ENCODE measurements around the gene C22orf39. TPM values are rescaled to one million over a fixed set of nuclear protein-coding genes. Genes with fewer than 3 reads are reported as not detected.

The C22orf39 gene
- total RNA-seq, 6 donors from 2014 or later = 29.1 to 48.6 (median 43.6) TPM

DNA sequence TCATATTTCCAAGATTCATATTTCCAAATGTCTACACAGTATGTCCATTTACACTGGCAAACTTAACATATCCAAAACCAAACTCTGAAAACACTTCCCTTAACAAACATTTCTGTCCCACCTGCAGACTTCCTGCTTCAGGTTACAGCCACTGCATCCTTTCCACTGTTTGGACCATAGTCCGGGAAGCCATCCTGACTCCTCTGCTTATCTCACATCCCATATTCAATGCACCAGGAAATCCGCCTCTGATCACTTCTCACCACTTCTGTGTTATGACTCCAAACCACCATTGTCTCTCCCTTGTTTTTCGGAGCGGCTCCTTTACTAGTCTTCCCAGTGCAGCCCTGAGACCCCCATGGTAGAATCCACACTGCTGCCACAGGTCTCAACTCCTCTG lies 46.0 kb downstream of the C22orf39 start:
- DNase-seq = no peak
- Histone ChIP-seq H3K27me3 (no peaks in the 10 kb centered on the region), H3K4me1 (no peaks in the 10 kb centered on the region), H3K36me3 (peaks cover 15 to 80% (median 45%) of the 10 kb centered on the region in 4 donors), H3K9me3 (no peaks in the 10 kb centered on the region), H3K4me3 (no peak overlapping the region), H3K27ac (no peak overlapping the region)
- TF ChIP-seq EP300 (IDR thresholded peaks at IDR 0.05) = no peak
- TF ChIP-seq POLR2AphosphoS5 (IDR thresholded peaks at IDR 0.05) = no peak
- TF ChIP-seq, protein P1, sequence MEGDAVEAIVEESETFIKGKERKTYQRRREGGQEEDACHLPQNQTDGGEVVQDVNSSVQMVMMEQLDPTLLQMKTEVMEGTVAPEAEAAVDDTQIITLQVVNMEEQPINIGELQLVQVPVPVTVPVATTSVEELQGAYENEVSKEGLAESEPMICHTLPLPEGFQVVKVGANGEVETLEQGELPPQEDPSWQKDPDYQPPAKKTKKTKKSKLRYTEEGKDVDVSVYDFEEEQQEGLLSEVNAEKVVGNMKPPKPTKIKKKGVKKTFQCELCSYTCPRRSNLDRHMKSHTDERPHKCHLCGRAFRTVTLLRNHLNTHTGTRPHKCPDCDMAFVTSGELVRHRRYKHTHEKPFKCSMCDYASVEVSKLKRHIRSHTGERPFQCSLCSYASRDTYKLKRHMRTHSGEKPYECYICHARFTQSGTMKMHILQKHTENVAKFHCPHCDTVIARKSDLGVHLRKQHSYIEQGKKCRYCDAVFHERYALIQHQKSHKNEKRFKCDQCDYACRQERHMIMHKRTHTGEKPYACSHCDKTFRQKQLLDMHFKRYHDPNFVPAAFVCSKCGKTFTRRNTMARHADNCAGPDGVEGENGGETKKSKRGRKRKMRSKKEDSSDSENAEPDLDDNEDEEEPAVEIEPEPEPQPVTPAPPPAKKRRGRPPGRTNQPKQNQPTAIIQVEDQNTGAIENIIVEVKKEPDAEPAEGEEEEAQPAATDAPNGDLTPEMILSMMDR (IDR thresholded peaks at IDR 0.05) = no peak
- no peak for TF ChIP-seq POLR2A (IDR thresholded peaks at IDR 0.05)
- WGBS, 2 donors = 95 to 98% methylated on average over 4 of the region's 4 CpGs
- ATAC-seq (ENCODE audit: low FRiP score in 2 of 2) = no peak

DNA sequence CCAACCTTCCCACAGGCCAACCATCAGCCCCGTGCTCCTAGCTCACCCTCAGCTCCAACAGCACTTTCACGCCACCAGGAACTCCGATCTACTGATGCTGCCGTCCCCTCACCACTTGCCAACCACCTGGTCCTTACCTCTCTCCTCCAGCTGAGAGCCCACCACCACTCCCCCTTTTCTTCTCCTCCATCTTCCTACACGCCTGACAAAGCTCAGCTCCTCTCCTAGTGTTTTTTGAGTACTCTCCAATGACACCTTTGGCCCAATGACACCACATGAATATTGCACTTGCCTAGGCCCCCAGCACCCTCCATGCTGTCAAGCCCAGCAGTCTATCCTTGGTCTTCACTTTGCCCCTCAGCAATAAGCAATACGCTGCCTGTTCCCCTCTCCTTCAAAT lies 46.6 kb downstream of the C22orf39 start:
- H3K4me3 ChIP-seq = no peak overlapping the region
- peaks cover 12 to 80% (median 47%) of the 10 kb centered on the region in 4 donors for H3K36me3 ChIP-seq
- DNase-seq = no peak
- no peaks in the 10 kb centered on the region for H3K27me3 ChIP-seq
- H3K9me3 ChIP-seq = no peaks in the 10 kb centered on the region
- ATAC-seq (ENCODE audit: low FRiP score in 2 of 2) = no peak
- WGBS, 2 donors = 96% methylated on average over 6 of the region's 6 CpGs
- TF ChIP-seq POLR2AphosphoS5 (IDR thresholded peaks at IDR 0.05) (no peak), POLR2A (IDR thresholded peaks at IDR 0.05) (no peak), EP300 (IDR thresholded peaks at IDR 0.05) (no peak)
- TF ChIP-seq, protein P1 (IDR thresholded peaks at IDR 0.05) = no peak
- no peaks in the 10 kb centered on the region for H3K4me1 ChIP-seq
- no peak overlapping the region for H3K27ac ChIP-seq

DNA sequence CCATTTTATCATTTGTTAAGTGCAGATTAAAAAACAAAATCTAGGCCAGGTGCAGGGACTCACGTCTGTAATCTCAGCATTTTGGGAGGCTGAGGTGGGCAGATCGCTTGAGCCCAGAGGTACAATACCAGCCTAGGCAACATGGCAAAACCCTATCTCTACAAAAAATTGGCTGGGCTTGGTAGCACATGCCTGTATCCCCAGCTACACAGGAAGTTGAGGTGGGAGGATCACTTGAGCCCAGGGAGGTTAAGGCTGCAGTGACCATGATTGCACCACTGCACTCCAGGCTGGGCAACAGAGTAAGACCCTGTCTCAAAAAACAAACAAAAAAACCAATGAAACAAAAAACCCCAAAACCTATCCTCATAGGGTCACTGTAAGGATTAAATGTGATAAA lies 48.9 kb downstream of the C22orf39 start:
- ATAC-seq (ENCODE audit: low FRiP score in 2 of 2) (no peak), DNase-seq (no peak)
- peaks cover 7 to 84% (median 52%) of the 10 kb centered on the region in 4 donors for H3K36me3 ChIP-seq
- WGBS, 2 donors = 92% methylated on average over 2 of the region's 2 CpGs
- H3K4me1 ChIP-seq = no peaks in the 10 kb centered on the region
- TF ChIP-seq EP300 (IDR thresholded peaks at IDR 0.05) (no peak), POLR2AphosphoS5 (IDR thresholded peaks at IDR 0.05) (no peak), POLR2A (IDR thresholded peaks at IDR 0.05) (no peak)
- TF ChIP-seq, protein P1 (IDR thresholded peaks at IDR 0.05) = no peak
- no peak overlapping the region for H3K27ac ChIP-seq
- no peak overlapping the region for H3K4me3 ChIP-seq
- H3K9me3 ChIP-seq = no peaks in the 10 kb centered on the region
- no peaks in the 10 kb centered on the region for H3K27me3 ChIP-seq

DNA sequence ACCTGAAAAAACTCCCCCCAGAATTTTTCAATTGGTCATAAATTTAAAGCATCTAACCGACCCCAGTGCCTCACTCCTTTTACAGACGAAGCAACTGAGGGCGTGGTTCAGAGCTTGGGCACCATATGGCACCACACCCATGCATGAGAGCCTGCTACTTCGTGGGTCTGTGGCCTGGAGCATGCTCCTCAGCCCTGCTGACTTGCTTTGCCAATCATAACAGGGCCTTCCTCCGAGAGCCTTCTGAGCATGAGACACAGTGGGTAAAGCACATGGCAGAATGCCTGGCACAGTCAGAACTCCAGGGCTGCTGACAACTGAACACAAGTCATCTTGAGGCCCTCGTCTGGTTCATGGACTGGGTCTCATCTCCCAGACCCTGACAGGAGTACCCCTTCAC lies 49.3 kb downstream of the C22orf39 start:
- Histone ChIP-seq H3K27ac (no peak overlapping the region), H3K4me3 (no peak overlapping the region), H3K36me3 (peaks cover 7 to 88% (median 56%) of the 10 kb centered on the region in 4 donors), H3K27me3 (no peaks in the 10 kb centered on the region), H3K9me3 (no peaks in the 10 kb centered on the region), H3K4me1 (no peaks in the 10 kb centered on the region)
- no peak for ATAC-seq (ENCODE audit: low FRiP score in 2 of 2)
- no peak for DNase-seq
- TF ChIP-seq POLR2A (IDR thresholded peaks at IDR 0.05) = no peak
- TF ChIP-seq, protein P1 (IDR thresholded peaks at IDR 0.05) = no peak
- TF ChIP-seq POLR2AphosphoS5 (IDR thresholded peaks at IDR 0.05) = no peak
- no peak for TF ChIP-seq EP300 (IDR thresholded peaks at IDR 0.05)
- WGBS, 2 donors = 91 to 96% methylated on average over 4 to 6 of the region's 6 CpGs

DNA sequence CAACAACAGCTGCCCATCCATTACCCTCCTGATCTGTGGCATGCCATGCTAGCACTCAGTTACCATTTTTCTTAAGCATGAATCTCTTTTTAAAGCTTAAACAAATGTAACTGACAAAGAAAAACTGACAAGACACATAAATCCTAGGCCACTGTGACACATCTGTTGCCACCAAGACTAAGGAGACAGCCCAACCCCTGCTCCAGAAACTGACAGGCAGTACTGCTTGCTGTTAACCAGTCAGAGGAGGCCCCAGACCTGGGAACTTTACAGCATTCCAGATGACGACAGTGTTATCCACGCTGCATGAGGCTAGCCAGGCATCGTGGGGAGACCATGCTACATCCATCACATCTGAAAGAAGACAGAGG lies 49.8 kb downstream of the C22orf39 start:
- no peaks in the 10 kb centered on the region for H3K4me1 ChIP-seq
- peaks cover 7 to 93% (median 60%) of the 10 kb centered on the region in 4 donors for H3K36me3 ChIP-seq
- ATAC-seq (ENCODE audit: low FRiP score in 2 of 2) (no peak), DNase-seq (no peak)
- 95 to 96% methylated on average over 3 of the region's 3 CpGs for WGBS, 2 donors
- TF ChIP-seq POLR2AphosphoS5 (IDR thresholded peaks at IDR 0.05) (no peak), POLR2A (IDR thresholded peaks at IDR 0.05) (no peak), EP300 (IDR thresholded peaks at IDR 0.05) (no peak)
- TF ChIP-seq, protein P1 (IDR thresholded peaks at IDR 0.05) = no peak
- H3K9me3 ChIP-seq = no peaks in the 10 kb centered on the region
- H3K27ac ChIP-seq = no peak overlapping the region
- H3K27me3 ChIP-seq = no peaks in the 10 kb centered on the region
- no peak overlapping the region for H3K4me3 ChIP-seq
